Hepatocyte (in vitro differentiated cells): Measurements from ENCODE around the gene NUAK1.

Experiments
- EZH2 ChIP-seq: fragments of 200-600 bp; sonication (generic); IDR thresholded peaks from 2 replicates; pipeline ENCODE4 v1.6.1; 2016; ENCODE audit warnings: antibody characterized with exemption, mild to moderate bottlenecking, borderline replicate concordance
- EZH2phosphoT487 ChIP-seq: fragments of 200-600 bp; sonication (generic); IDR thresholded peaks from one replicate; pipeline ENCODE4 v1.6.1; 2018; ENCODE audit warnings: antibody characterized with exemption, mild to moderate bottlenecking, low read depth, moderate library complexity; ENCODE audit not compliant: unreplicated experiment, severe bottlenecking
- TF ChIP-seq, protein P1 (sequence below): fragments of 200-600 bp; sonication (generic); IDR thresholded peaks from 2 replicates; pipeline ENCODE4 v1.5.1; 2016; ENCODE audit warnings: antibody characterized with exemption, mild to moderate bottlenecking; ENCODE audit not compliant: poor library complexity

DNA sequence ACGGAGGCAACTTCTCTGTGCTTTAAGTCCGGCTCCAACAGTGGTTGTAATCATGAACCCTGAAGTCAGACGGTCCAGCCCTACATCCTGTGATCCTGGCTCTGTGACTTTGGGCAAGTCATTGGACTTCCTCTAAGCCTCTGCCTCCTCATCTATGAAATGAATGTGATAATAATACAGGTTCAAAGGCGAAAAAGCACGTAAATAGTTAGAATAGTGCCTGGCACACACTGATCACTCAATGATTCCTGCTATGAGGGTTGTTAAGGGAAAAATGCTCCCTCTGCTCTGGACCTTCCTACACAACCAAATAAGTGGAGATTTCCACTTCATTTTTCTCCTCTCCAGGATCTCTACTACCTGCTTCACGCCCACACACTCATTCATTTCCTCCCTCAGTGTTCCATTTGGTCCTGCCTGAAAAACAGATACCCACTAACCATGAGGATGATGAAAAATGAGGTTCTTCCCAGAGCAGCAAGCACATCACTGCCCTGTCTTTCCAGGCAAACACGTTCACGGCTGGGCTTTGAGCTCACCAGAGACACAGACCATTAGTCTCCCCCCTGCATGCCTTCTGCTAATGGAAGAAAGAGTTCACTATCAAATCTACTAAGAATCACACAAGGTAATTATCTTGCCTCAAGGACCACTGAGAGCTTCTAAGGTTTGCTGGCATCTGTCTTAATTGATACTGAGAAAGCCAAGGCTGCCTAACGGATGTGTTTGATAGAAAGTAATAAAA lies 13.2 kb downstream of the NUAK1 start:
- TF ChIP-seq, protein P1, sequence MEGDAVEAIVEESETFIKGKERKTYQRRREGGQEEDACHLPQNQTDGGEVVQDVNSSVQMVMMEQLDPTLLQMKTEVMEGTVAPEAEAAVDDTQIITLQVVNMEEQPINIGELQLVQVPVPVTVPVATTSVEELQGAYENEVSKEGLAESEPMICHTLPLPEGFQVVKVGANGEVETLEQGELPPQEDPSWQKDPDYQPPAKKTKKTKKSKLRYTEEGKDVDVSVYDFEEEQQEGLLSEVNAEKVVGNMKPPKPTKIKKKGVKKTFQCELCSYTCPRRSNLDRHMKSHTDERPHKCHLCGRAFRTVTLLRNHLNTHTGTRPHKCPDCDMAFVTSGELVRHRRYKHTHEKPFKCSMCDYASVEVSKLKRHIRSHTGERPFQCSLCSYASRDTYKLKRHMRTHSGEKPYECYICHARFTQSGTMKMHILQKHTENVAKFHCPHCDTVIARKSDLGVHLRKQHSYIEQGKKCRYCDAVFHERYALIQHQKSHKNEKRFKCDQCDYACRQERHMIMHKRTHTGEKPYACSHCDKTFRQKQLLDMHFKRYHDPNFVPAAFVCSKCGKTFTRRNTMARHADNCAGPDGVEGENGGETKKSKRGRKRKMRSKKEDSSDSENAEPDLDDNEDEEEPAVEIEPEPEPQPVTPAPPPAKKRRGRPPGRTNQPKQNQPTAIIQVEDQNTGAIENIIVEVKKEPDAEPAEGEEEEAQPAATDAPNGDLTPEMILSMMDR = no peak
- TF ChIP-seq EZH2 = no peak
- TF ChIP-seq EZH2phosphoT487 = no peak
